GM18526 (cell line): Measurements from ENCODE around the gene HTD2.

Experiments used
- POLR2A ChIP-seq: IDR thresholded peaks from 3 replicates; pipeline ENCODE4 v1.6.1; 2011; ENCODE audit not compliant: insufficient read length; ENCODE audit errors: extremely low read depth

The HTD2 gene

GRCh38 chr3:58288011-58288728, 18.1 kb upstream of the HTD2 start:
- TF ChIP-seq POLR2A, result no peak

- TF ChIP-seq POLR2A, result no peak
Measured at GRCh38 chr3:58291671-58292338, 14.5 kb upstream of the HTD2 start.

DNA sequence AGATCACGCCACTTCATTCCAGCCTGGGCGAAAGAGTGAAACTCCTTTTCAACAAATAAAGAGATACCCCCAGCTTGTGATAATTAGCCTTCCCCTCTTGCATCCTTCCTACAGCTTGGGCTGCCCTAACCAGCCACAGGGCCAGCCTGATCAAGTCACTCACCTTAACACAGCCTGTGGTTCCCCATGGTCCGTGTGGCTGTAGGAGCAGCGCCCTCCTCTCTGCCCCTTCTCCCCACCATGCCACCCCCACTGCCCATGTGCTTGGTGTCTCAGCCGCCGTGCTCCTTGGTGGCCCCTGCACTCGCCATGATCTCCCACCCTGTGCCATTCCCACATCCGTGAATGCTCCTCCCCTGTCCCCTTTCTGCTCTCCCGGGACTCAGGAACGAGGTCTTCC, 13.5 kb upstream of the HTD2 start:
- TF ChIP-seq POLR2A, result no peak

GRCh38 chr3:58293516-58293915, 12.8 kb upstream of the HTD2 start:
- no peak for TF ChIP-seq POLR2A

DNA sequence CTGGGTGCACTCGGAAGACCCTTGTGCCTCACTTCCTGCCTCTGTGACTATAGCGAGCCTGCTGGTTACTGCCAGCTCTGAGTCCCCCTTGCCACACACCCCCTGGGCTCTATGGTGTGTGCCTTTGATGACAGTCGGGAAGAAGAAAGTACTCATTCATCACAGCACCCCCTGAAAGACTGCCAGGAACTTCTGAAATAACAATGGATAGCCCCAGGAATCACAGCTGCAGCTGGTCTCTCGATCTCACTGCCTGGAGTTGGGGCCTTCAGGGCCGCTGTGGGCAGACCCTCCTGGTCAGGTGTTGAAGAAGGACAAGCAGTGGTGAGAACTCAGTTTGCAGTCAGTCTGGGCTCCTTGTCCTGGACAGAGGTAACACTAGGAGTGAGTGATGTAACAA, 10.1 kb upstream of the HTD2 start:
- TF ChIP-seq POLR2A, result no peak

DNA sequence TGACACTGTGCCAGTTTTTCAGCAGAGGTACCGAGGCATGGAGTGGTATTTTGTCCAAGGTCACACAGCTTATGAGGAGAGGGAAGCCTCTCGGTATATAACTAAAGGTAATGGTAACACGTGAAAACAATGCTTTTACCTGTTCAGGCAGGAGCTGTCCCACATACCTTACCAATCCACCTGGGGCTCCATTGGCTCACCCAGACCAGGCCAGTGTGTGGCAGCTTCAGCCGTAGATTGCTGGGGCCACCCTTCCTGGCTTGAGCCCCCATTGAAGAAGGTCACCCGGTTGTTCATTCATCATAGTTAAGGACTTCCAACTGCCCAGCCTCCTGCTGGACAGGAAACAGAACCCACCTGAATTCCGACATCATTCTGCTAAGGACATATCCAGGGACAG, 9.5 kb upstream of the HTD2 start:
- no peak for TF ChIP-seq POLR2A

DNA sequence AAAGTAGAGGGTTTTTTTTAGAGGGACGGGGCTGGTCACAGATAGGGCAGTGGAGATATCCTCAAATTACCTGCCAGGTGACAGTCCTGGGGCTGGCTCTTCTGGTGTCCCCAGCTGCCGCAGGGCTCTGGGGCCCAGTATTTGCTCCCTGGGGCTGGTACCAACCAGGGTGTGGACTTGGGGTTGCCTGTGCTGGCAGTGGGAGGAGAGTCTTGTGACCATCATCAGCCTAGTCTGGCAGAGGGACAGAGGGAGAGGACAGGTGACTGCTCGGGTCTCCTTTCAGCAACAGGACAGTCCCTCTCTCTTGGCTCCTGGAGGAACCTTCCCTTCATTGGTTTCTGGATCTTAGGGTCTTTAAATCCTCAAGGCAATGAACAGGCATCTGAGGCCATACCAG, 8.1 kb upstream of the HTD2 start:
- no peak for TF ChIP-seq POLR2A

- no peak for TF ChIP-seq POLR2A
Measured at GRCh38 chr3:58299075-58299474, 7.2 kb upstream of the HTD2 start.

- no peak for TF ChIP-seq POLR2A
Measured at GRCh38 chr3:58299839-58300516, 6.3 kb upstream of the HTD2 start.

- no peak for TF ChIP-seq POLR2A
Measured at GRCh38 chr3:58307639-58308215, 1.4 kb downstream of the HTD2 start.

GRCh38 chr3:58308728-58309127, 2.4 kb downstream of the HTD2 start:
- TF ChIP-seq POLR2A, result no peak

DNA sequence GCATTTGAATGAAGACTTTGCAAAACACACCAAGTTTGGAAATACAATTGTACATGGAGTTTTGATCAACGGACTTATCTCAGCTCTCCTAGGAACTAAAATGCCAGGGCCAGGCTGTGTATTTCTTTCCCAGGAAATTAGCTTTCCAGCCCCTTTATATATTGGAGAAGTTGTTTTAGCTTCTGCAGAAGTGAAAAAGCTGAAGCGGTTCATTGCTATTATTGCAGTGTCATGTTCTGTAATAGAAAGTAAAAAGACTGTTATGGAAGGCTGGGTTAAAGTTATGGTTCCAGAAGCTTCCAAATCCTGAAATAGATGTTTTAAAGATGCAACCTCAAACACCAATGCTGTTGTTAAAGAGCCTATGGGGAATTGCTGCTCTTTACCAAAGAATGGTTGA, 11.5 kb downstream of the HTD2 start:
- TF ChIP-seq POLR2A, result no peak

- no peak for TF ChIP-seq POLR2A
Measured at GRCh38 chr3:58321791-58322190, 15.5 kb downstream of the HTD2 start.

GRCh38 chr3:58322793-58323192, 16.5 kb downstream of the HTD2 start:
- no peak for TF ChIP-seq POLR2A

DNA sequence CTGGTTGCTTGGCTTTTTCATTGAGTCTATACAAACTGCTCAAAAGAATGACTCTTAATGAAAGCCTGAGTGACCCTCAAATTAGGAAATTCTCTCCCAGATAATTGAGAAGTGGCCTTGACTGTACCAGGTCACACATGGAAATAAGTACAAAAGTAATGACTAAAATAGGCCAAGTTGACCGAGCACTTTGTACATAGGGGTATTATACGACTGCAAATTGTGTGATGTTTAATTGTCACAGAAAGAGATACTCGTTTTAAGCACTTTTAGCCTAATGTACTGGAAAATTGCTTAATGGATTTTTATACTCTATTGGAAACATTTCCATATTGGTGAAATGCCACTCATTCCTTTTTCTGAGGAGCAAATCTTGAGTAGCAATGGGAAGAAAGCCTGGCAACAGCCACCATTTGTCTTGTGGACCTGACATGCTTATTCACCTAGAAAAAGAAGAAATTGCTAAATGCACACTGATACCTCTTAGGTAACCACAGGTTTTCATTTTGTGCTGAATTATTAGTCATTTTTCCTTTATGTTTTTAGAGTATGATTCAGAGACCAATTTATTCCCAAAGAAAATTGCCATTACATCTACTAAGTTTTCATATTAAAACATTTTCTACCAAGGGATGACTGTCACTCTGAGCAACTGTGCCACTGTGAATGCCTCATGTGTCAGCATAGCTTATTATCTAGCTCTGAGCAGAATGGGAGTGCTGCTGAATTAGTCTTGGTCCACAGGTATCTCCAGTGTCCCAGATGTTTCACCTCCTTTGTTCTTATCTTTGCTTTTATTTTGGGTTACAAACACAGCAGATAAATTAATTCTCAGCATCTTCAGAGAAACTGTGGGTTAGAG, 17.4 kb downstream of the HTD2 start:
- TF ChIP-seq POLR2A, result no peak
